Activated naive CD8-positive, alpha-beta T cell treated with anti-CD3 and anti-CD28 coated beads, Interleukin-2, amount 50 U/mL, for 24 hours (primary cell): ENCODE data around the gene PPDPF.

ENCODE experiments used
- ATAC-seq: fragments of 150-1000 bp; cut with Tn5 transposase; one replicate; pipeline ENCODE4 v1.10.0; 2021
- DNase-seq: peaks from one replicate; pipeline ENCODE4 v3.0.0; 2021
- H3K27ac Mint-ChIP-seq: one replicate; pipeline ENCODE4 v1.8.0; 2021; ENCODE audit warnings: mild to moderate bottlenecking, mixed read lengths
- H3K27me3 Mint-ChIP-seq: one replicate; pipeline ENCODE4 v1.8.0; 2021; ENCODE audit warnings: mixed read lengths
- H3K36me3 Mint-ChIP-seq: one replicate; pipeline ENCODE4 v1.8.0; 2021; ENCODE audit warnings: low read depth, mixed read lengths
- H3K4me1 Mint-ChIP-seq: one replicate; pipeline ENCODE4 v1.8.0; 2021; ENCODE audit warnings: mixed read lengths
- H3K4me3 Mint-ChIP-seq: one replicate; pipeline ENCODE4 v1.8.0; 2021; ENCODE audit warnings: mild to moderate bottlenecking, moderate library complexity, mixed read lengths
- H3K9me3 Mint-ChIP-seq: one replicate; pipeline ENCODE4 v1.8.0; 2021; ENCODE audit warnings: mixed read lengths

The PPDPF gene

DNA sequence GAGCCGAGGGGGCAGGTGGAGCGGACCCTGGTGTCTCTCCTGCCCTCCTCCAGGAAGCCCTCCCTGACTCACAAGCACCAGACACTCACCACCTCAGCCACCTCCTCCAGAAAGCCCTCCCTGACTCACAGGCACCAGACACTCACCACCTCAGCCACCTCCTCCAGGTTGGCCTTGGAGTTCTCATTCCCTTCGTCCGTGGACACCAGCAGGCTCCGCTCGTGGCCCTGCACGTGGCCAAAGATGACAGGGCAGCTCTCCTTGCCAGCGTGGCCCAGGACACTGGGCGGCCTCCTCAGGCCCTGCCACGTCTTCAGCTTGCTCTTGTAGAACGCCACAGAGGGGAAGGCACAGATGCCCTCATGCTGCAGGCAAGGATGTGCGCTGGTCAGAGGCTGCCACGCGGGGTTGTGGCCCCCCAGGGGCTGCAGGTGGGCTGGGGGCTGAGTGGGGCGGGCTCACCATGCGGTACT lies 39.8 kb downstream of the PPDPF start:
- DNase-seq (no peak), ATAC-seq (no peak)
- no peaks in the 10 kb centered on the region for H3K4me1 Mint-ChIP-seq
- no peaks in the 10 kb centered on the region for H3K27me3 Mint-ChIP-seq
- no peaks in the 10 kb centered on the region for H3K9me3 Mint-ChIP-seq
- no peak overlapping the region for H3K27ac Mint-ChIP-seq
- H3K36me3 Mint-ChIP-seq = peaks cover 3% of the 10 kb centered on the region
- no peak overlapping the region for H3K4me3 Mint-ChIP-seq

DNA sequence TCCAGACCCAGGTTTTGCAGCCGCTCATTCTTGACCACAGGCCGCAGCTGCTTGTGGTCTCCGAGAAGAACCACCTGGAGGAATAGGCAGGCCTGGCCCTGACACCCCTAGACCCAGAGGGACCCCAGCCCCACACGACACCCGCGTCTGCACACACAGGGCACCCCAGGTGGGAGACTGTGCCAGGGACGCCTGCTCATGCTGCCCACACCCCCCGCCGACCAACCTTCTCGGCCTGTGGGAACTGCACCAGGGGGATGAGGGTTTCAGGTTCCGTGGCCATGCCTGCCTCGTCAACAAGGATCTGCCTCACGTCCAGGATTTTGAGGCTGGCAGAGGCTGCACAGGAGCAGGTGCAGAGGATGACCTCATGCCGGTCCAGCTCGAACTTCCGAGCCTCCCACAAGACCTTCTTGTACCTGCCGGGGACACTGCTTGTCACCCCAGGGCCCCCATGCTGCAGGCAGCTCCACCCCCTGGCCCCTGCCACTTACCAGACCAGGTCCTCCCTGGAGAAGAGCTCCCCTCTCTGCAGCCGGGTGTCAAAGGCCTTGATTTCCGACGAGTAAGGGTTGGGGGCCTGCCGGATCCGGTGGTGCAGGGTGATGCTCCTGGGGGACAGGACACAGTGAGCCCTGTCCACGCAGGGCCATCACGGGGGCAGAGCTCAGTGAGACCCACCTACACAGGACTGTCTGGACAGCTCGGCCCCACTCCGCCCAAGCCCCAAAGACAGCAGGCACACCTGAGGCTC lies 40.5 kb downstream of the PPDPF start:
- no peak for ATAC-seq

DNA sequence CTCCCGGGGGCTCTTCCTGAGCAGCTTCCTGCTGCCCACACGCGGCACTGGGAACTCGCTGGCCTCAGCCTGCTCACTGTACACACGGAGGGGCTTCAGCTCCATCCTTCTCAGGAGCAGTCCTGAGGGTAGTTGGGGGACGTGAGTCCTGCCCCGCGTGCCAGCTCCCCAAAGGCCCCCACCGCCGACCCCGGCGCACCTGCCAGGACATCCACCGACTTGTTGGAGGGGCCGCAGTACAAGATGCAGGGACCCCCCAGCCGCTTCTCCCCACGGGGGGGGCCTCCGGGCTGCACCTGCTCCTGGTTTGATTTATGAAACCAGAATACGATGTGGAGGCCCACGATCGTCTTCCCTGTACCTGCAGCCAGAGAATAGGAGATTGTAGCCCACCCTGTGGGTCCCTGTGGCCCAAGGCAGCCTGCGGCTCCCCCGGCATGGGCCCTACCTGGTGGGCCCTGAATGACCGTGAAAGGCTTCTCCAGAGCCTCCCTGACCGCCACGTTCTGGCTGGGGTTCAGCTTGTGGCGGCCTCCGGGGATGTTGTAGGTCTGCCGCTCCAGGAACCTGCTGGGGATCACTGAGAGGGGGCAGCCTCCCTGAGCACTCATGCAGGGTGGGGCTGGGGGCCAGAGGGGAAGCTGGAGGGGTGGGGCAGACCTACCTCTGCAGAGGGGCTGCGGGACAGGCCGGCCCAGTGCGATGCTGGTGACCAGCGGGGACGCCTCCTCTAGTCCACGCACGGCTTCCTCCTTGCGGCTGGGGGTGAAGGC lies 41.2 kb downstream of the PPDPF start:
- no peaks in the 10 kb centered on the region for H3K27me3 Mint-ChIP-seq
- DNase-seq = no peak
- no peaks in the 10 kb centered on the region for H3K4me1 Mint-ChIP-seq
- H3K27ac Mint-ChIP-seq = no peak overlapping the region
- no peak for ATAC-seq
- H3K36me3 Mint-ChIP-seq = peaks cover 3% of the 10 kb centered on the region
- no peaks in the 10 kb centered on the region for H3K9me3 Mint-ChIP-seq
- H3K4me3 Mint-ChIP-seq = no peak overlapping the region

More for the DNA sequence above, 40.5 kb downstream of the PPDPF start:
- no peaks in the 10 kb centered on the region for H3K4me1 Mint-ChIP-seq
- DNase-seq = no peak
- no peak overlapping the region for H3K27ac Mint-ChIP-seq
- no peaks in the 10 kb centered on the region for H3K9me3 Mint-ChIP-seq
- no peaks in the 10 kb centered on the region for H3K27me3 Mint-ChIP-seq
- no peak overlapping the region for H3K4me3 Mint-ChIP-seq
- H3K36me3 Mint-ChIP-seq = peaks cover 3% of the 10 kb centered on the region

DNA sequence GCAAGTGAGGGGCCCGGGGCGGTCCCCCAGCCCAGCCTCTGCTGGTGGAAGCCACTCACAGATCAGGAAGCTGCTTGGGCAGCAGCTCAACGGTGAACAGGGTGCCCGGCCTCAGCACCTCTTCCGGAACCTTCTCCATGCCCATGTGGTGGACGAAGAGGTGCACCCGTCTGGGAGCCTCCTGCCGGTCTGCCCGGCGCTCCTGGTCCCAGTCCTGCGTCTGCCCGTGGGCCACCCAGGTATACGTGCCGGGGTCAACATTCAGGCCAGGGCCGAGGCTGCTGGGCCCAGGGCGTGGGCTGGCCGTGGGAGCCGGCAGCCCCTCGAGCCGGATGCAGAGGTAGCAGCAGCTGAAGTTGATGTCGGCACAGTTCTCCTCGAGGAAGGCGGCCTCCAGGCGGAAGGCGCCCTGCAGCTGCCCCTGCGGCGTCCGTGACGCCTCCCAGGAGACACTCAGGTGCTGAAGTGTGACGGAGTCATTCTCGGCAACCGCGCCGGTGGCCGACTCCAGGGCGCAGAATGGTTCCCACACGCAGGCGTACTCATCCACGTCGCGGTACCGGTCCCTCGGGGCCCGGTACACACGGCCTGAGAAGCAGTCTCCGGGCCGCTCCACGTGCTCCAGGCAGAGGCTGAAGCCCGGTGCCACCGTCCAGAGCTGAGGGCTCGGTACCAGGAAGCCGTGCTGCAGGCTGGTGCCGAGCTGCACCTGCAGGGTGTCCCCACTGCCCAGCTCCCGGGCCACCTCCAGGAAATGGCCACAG lies 42.1 kb downstream of the PPDPF start:
- H3K4me1 Mint-ChIP-seq = peaks cover 7% of the 10 kb centered on the region
- no peak overlapping the region for H3K4me3 Mint-ChIP-seq
- H3K9me3 Mint-ChIP-seq = no peaks in the 10 kb centered on the region
- no peak overlapping the region for H3K27ac Mint-ChIP-seq
- DNase-seq (no peak), ATAC-seq (no peak)
- peaks cover 3% of the 10 kb centered on the region for H3K36me3 Mint-ChIP-seq
- H3K27me3 Mint-ChIP-seq = no peaks in the 10 kb centered on the region

DNA sequence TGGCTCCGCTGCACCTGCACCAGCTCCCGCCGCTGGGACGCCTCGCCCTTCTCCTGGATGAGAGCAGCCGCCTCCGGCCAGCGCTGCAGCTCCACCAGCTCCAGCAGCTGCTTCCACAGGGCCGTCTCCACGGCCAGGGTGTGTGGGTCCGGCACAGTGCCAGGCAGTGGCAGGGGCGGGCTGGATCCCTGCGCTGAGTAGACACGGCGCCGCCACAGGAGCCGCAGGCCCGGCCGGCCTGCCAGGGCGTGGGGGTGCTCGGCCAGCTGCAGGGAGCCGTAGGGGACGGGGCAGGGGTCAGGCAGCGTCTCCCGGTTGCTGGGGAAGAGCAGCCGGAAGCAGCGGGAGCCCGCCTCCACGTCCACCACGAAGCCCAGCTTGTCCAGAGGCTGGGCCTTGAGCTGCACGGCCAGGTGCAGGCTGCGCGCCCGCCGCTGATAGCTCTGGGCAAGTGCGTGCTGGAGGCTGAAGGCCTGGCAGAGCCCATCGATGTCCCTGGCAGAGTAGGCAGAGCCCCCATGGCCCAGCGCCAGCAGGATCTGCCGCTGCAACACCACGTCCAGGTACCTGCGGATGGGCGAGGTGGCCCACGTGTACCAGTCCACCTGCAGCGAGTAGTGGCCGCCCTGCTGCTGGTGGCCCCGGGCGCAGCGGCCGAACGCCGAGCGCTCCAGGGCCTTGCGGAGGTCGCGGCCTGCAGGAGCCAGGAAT lies 42.8 kb downstream of the PPDPF start:
- H3K4me1 Mint-ChIP-seq = peaks cover 14% of the 10 kb centered on the region
- no peak overlapping the region for H3K4me3 Mint-ChIP-seq
- DNase-seq (no peak), ATAC-seq (no peak)
- H3K9me3 Mint-ChIP-seq = no peaks in the 10 kb centered on the region
- peaks cover 3% of the 10 kb centered on the region for H3K27me3 Mint-ChIP-seq
- H3K27ac Mint-ChIP-seq = no peak overlapping the region
- H3K36me3 Mint-ChIP-seq = peaks cover 3% of the 10 kb centered on the region

DNA sequence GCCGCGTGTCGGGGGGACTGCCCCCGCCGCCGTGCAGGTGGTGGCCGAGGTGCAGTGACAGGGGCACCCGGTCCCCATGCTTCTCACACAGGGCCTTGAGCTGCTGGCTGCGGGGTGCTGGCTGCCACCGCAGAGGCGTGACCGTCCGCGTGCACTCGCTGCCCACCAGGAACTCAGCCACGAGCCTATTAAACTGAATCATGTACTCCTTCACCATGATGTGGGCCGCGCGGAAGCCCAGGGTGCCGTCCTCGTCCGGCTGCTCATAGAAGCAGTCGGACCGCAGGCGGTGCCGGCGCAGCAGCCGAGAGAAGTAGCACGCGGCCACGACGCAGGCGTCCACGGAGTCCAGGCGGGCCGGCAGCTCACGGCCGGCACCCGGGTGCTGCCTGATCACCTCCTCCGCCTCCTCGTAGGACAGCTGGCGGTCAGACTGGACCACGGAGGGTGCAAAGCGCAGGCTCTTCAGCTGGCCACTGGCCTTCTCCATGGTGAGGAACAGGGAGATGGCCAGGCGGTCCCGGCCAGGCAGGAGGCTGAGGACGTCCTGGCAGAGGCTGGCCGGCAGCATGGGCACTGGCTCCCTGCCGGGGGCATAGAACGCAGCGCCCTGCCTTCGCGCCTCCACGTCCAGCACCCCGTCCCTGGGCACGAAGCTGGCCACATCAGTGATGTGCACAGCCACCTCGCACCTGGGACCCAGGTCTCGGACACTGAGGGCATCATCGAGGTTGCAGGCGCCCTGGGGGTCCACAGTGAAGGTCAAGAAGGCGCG lies 43.7 kb downstream of the PPDPF start:
- ATAC-seq = no peak
- H3K9me3 Mint-ChIP-seq = no peaks in the 10 kb centered on the region
- H3K27ac Mint-ChIP-seq = no peak overlapping the region

DNA sequence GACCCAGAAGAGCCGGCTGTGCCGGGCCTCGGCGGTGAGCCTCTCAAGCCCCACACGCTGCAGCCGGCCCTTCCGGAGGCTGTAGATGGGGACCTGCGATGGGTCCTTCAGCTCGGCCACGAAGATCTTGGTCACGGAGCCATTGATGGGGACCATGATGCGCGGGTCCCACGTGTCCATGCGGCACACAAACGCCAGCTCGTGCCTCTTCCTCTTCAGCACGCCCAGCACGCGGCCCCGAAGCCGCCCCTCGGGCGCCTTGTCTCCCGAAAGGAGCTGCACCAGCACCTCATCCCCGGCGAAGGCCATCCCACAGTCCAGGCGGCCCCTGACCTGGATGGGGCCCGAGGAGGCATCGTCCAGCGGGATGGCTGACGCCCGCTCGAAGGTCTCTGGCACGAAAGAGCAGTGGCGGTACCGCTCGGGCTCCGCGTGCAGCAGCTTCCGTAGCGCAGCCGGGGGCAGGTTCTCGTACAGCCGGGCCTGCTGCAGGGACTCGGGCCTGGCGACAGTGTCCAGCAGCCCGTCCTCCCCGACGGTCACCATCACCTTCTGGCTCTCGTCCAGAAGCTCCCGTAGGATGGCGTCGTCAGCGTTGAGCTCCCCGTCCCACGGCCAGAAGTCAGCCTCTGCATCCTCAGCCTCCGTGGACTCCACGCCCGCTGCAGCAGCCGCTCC lies 44.6 kb downstream of the PPDPF start:
- Mint-ChIP-seq H3K27me3 (peaks cover 3% of the 10 kb centered on the region), H3K4me1 (peaks cover 25% of the 10 kb centered on the region), H3K27ac (no peak overlapping the region), H3K9me3 (no peaks in the 10 kb centered on the region), H3K36me3 (peaks cover 3% of the 10 kb centered on the region), H3K4me3 (no peak overlapping the region)
- DNase-seq = no peak
- ATAC-seq = no peak

More for the DNA sequence above, 43.7 kb downstream of the PPDPF start:
- H3K4me1 Mint-ChIP-seq = peaks cover 21% of the 10 kb centered on the region
- peaks cover 3% of the 10 kb centered on the region for H3K27me3 Mint-ChIP-seq
- DNase-seq = no peak
- H3K4me3 Mint-ChIP-seq = no peak overlapping the region
- peaks cover 3% of the 10 kb centered on the region for H3K36me3 Mint-ChIP-seq

DNA sequence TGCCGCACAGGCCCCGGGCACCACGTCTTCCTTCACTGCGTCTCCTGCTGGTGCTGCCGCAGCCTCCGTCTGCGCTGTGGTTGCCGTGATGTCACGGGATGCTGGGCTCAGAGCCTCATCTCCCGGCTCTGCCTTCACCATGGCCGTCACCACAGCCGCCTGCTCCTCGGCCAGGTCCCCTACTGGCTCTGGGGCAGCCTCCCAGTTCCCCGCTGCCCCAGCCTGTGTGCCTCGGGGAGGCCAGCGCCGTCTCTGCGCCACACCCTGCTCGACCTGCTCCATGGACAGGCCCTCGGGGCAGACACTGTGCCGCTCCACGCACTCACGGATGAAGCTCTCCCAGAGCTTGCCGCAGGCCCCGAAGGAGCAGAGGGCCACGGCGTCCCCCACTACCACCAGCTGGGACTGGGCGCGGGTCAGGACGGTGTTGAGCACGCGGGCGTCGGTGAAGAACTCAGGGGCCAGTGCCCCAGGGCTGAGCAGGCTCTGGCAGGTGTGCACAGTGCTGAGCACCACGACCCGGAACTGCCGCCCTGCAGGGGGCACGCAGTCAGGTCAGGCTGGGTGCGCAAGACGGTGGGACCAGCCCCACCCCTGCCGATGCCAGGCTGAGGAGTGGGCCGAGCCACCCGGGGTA lies 45.3 kb downstream of the PPDPF start:
- no peaks in the 10 kb centered on the region for H3K36me3 Mint-ChIP-seq
- ATAC-seq = no peak
- H3K9me3 Mint-ChIP-seq = no peaks in the 10 kb centered on the region
- no peak for DNase-seq
- H3K4me1 Mint-ChIP-seq = peaks cover 25% of the 10 kb centered on the region
- no peak overlapping the region for H3K27ac Mint-ChIP-seq
- no peak overlapping the region for H3K4me3 Mint-ChIP-seq
- peaks cover 3% of the 10 kb centered on the region for H3K27me3 Mint-ChIP-seq

DNA sequence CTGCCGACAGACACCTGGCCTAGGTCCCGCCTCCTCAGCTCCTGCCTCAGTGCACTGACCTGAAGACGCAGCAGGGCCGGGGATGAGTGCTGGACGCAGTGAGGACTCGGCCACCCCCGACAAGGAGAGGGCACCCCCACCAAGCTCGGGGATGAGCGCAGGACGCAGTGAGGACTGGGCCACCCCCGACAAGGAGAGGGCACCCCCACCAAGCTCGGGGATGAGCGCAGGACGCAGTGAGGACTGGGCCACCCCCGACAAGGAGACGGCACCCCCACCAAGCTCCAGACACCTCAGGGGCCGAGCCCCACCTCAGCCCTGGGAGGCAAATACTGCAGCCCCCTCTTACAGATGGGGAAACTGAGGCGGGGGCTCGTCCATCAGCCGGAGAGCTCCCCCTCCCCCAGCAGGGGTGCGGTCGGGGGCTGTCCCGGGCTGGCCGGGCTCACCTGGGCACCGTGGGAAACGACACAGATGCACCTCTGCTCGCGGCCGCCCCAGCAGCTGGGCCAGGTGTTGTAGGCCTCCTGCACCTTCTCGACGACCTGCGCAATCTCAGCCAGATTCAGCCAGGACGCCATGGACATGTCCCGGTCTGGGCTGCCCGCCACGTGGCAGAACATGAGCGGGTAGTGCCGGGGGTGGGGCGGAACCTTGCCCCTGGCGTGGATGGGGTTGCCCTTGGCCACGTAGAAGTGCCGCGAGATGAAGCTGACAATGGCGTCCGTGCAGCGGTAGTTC lies 46.0 kb downstream of the PPDPF start:
- H3K36me3 Mint-ChIP-seq = no peaks in the 10 kb centered on the region
- H3K9me3 Mint-ChIP-seq = no peaks in the 10 kb centered on the region
- H3K27ac Mint-ChIP-seq = no peak overlapping the region
- peak; percentile 8 for DNase-seq
- no peak overlapping the region for H3K4me3 Mint-ChIP-seq
- peaks cover 25% of the 10 kb centered on the region for H3K4me1 Mint-ChIP-seq
- no peak for ATAC-seq
- H3K27me3 Mint-ChIP-seq = peaks cover 3% of the 10 kb centered on the region

DNA sequence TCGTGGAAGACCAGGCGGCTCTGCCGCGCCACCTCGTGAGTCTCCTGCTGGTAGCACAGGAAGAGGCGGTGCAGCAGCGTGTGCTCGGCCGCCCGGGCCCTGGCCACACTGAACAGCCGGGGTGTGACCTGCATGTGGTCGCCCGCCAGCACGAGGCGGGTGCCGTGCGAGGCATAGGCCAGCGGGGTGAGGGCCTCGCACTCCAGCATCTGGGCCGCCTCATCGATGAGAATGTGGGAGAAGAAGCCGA lies 46.5 kb downstream of the PPDPF start:
- H3K4me1 Mint-ChIP-seq = peaks cover 25% of the 10 kb centered on the region
- ATAC-seq = no peak
- H3K27ac Mint-ChIP-seq = no peak overlapping the region
- DNase-seq = no peak
- H3K36me3 Mint-ChIP-seq = no peaks in the 10 kb centered on the region
- H3K27me3 Mint-ChIP-seq = peaks cover 3% of the 10 kb centered on the region
- no peaks in the 10 kb centered on the region for H3K9me3 Mint-ChIP-seq
- no peak overlapping the region for H3K4me3 Mint-ChIP-seq

DNA sequence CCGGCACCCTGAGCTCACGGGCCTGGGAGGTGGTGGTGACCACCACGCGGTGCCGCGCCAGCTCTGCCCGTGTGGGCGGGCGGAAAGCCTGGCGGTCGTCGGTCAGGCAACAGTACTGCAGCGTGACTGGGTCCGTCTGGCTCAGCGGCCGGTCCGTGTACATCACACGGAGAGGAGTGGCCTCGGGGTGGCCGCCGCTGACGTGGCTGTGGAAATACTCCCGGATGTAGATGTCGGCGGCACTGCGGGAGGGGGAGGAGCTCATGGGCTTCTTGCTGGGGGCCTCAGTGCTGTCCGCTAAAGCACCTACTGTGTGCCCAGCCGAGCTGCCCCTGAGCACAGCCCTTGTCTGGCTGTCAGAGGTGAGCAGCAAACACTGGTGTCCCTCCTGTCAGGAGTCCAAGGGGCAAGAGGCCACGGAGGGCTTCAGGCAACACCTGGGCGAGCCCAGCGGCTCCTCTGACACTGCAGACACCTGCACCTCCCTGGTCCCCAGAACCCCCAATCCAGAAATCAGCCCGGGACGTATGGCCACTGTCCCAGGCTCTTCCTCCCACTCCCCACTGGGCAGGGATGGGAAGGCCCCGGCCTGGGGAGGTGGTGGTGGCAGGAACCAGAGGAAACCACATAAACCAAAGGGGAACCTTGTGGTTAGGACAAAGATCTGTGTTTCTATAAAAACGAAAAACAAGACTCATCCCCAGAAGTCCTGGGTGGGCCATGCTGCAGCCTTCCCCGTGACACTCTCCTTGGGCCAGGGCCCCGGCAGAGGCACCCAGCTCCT lies 47.0 kb downstream of the PPDPF start:
- Mint-ChIP-seq H3K9me3 (no peaks in the 10 kb centered on the region), H3K27me3 (peaks cover 3% of the 10 kb centered on the region), H3K4me3 (peak overlapping the region; percentile 54), H3K4me1 (peaks cover 25% of the 10 kb centered on the region), H3K36me3 (no peaks in the 10 kb centered on the region), H3K27ac (peak overlapping the region; percentile 39)
- ATAC-seq = peak; percentile 81
- DNase-seq = peak; percentile 64
